ENCODE data around the gene HEBP1.
"Not testable (repeated sequence)": the region's sequence is repeated elsewhere in the genome, so short reads cannot be mapped to it uniquely, and the experiment has no call there.

HEBP1 gene, protein sequence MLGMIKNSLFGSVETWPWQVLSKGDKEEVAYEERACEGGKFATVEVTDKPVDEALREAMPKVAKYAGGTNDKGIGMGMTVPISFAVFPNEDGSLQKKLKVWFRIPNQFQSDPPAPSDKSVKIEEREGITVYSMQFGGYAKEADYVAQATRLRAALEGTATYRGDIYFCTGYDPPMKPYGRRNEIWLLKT

GRCh38 chr12:12999959-13000615 is at the start of gene HEBP1:
TSS of gene HEBP1 (minus strand) at chr12:13000265. CDS start at chr12:13000114, 151 bp downstream.
- Mint-ChIP-seq H3K9me3 (no peaks in the 10 kb centered on the region), H3K4me1 (ENCODE audit: low read depth) (peaks cover 25% of the 10 kb centered on the region), H3K36me3 (ENCODE audit: low read depth) (no peaks in the 10 kb centered on the region), H3K27ac (peak within 1 kb of the TSS; percentile 79), H3K27me3 (ENCODE audit: low read depth) (peaks cover 34% of the 10 kb centered on the region), H3K4me3 (peak within 1 kb of the TSS; percentile 84)
- peak; percentile 90 for DNase-seq (ENCODE audit: low spot score)

- peaks cover 3% of the 10 kb centered on the region for H3K36me3 Mint-ChIP-seq (ENCODE audit: low read depth)
- H3K27me3 Mint-ChIP-seq (ENCODE audit: low read depth): peaks cover 2% of the 10 kb centered on the region
- peaks cover 19% of the 10 kb centered on the region for H3K9me3 Mint-ChIP-seq
- H3K27ac Mint-ChIP-seq: no peak overlapping the region
- H3K4me1 Mint-ChIP-seq (ENCODE audit: low read depth): peaks cover 9% of the 10 kb centered on the region
- H3K4me3 Mint-ChIP-seq: no peak overlapping the region
- no peak for DNase-seq (ENCODE audit: low spot score)
Observed at GRCh38 chr12:13049816-13050215, 49.8 kb upstream of the HEBP1 start.

DNA sequence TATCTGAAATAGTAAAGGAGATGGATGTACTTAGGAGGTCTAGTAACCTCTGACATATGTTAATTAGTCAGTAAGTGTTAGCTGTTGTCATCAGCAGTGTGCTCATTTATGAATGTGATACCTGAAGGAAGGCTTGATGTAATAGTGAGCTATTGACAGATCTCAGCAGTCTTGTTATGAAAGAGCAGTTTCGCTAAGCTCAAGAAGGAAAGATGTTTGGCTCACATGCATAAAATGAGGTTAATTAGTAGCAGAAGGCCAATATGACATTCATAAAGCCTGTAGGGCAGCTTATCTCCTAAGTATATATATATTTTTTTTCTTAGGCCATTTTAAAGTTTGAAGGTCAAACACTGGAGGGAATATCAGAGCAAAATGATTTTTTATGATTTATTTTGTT is 46.9 kb upstream of the HEBP1 start:
- Mint-ChIP-seq H3K4me1 (ENCODE audit: low read depth) (peaks cover 12% of the 10 kb centered on the region), H3K4me3 (no peak overlapping the region), H3K27me3 (ENCODE audit: low read depth) (peaks cover 12% of the 10 kb centered on the region), H3K36me3 (ENCODE audit: low read depth) (no peaks in the 10 kb centered on the region), H3K27ac (no peak overlapping the region), H3K9me3 (no peaks in the 10 kb centered on the region)
- DNase-seq (ENCODE audit: low spot score): no peak

DNA sequence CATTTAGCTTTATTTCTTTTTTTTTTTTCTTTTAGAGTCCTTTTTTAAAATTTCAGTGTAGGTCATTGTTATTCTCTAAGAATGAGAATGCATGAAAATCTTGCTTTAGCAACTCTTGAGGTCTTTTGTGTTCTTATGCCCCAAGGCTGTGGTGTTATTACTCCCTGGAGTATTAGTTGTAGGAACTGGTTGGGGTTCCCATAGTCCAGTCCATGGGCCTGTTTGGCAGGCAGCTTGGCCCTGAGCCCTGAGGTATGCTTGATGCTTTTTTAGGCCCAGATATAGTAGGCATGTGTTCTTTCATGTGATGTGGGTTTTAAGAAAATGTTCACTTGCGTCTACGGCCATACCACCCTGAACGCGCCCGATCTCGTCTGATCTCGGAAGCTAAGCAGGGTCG is 45.8 kb upstream of the HEBP1 start:
- peak overlapping the region; percentile 19 for H3K4me3 Mint-ChIP-seq
- H3K27me3 Mint-ChIP-seq (ENCODE audit: low read depth): peaks cover 17% of the 10 kb centered on the region
- DNase-seq (ENCODE audit: low spot score): no peak
- H3K4me1 Mint-ChIP-seq (ENCODE audit: low read depth): peaks cover 12% of the 10 kb centered on the region
- no peaks in the 10 kb centered on the region for H3K36me3 Mint-ChIP-seq (ENCODE audit: low read depth)
- no peaks in the 10 kb centered on the region for H3K9me3 Mint-ChIP-seq
- no peak overlapping the region for H3K27ac Mint-ChIP-seq

GRCh38 chr12:13044906-13045299 is 44.8 kb upstream of the HEBP1 start:
- H3K4me3 Mint-ChIP-seq: peak overlapping the region; percentile 80
- no peak for DNase-seq (ENCODE audit: low spot score)

GRCh38 chr12:13044002-13044905 is 44.2 kb upstream of the HEBP1 start, which contains the start of gene FAM234B:
TSS of gene FAM234B (plus strand) at chr12:13044381. CDS start at chr12:13044404, 23 bp downstream.
- H3K36me3 Mint-ChIP-seq (ENCODE audit: low read depth): no peaks in the 10 kb centered on the region
- DNase-seq (ENCODE audit: low spot score): peak; percentile 64
- H3K4me1 Mint-ChIP-seq (ENCODE audit: low read depth): peaks cover 13% of the 10 kb centered on the region
- H3K4me3 Mint-ChIP-seq: peak within 1 kb of the TSS; percentile 80
- H3K27ac Mint-ChIP-seq: peak within 1 kb of the TSS; percentile 56
- peaks cover 23% of the 10 kb centered on the region for H3K27me3 Mint-ChIP-seq (ENCODE audit: low read depth)
- no peaks in the 10 kb centered on the region for H3K9me3 Mint-ChIP-seq

More at GRCh38 chr12:13044906-13045299, 44.8 kb upstream of the HEBP1 start:
- Mint-ChIP-seq H3K27me3 (ENCODE audit: low read depth) (peaks cover 21% of the 10 kb centered on the region), H3K27ac (no peak overlapping the region), H3K36me3 (ENCODE audit: low read depth) (no peaks in the 10 kb centered on the region), H3K4me1 (ENCODE audit: low read depth) (peaks cover 12% of the 10 kb centered on the region), H3K9me3 (no peaks in the 10 kb centered on the region)

- H3K9me3 Mint-ChIP-seq: no peaks in the 10 kb centered on the region
- DNase-seq (ENCODE audit: low spot score): no peak
- peaks cover 28% of the 10 kb centered on the region for H3K27me3 Mint-ChIP-seq (ENCODE audit: low read depth)
- H3K27ac Mint-ChIP-seq: no peak overlapping the region
- H3K4me3 Mint-ChIP-seq: no peak overlapping the region
- H3K4me1 Mint-ChIP-seq (ENCODE audit: low read depth): peaks cover 11% of the 10 kb centered on the region
- no peaks in the 10 kb centered on the region for H3K36me3 Mint-ChIP-seq (ENCODE audit: low read depth)
Observed at GRCh38 chr12:13042666-13043230, 42.7 kb upstream of the HEBP1 start.

GRCh38 chr12:13041224-13041623 is 41.2 kb upstream of the HEBP1 start:
- Mint-ChIP-seq H3K9me3 (no peaks in the 10 kb centered on the region), H3K36me3 (ENCODE audit: low read depth) (no peaks in the 10 kb centered on the region), H3K27ac (no peak overlapping the region), H3K27me3 (ENCODE audit: low read depth) (peaks cover 30% of the 10 kb centered on the region), H3K4me1 (ENCODE audit: low read depth) (peaks cover 11% of the 10 kb centered on the region), H3K4me3 (no peak overlapping the region)
- DNase-seq (ENCODE audit: low spot score): no peak

- Mint-ChIP-seq H3K4me1 (ENCODE audit: low read depth) (peaks cover 6% of the 10 kb centered on the region), H3K27ac (no peak overlapping the region), H3K27me3 (ENCODE audit: low read depth) (peaks cover 28% of the 10 kb centered on the region), H3K9me3 (no peaks in the 10 kb centered on the region), H3K4me3 (no peak overlapping the region), H3K36me3 (ENCODE audit: low read depth) (no peaks in the 10 kb centered on the region)
- DNase-seq (ENCODE audit: low spot score): no peak
Observed at GRCh38 chr12:13039328-13039956, 39.4 kb upstream of the HEBP1 start.

DNA sequence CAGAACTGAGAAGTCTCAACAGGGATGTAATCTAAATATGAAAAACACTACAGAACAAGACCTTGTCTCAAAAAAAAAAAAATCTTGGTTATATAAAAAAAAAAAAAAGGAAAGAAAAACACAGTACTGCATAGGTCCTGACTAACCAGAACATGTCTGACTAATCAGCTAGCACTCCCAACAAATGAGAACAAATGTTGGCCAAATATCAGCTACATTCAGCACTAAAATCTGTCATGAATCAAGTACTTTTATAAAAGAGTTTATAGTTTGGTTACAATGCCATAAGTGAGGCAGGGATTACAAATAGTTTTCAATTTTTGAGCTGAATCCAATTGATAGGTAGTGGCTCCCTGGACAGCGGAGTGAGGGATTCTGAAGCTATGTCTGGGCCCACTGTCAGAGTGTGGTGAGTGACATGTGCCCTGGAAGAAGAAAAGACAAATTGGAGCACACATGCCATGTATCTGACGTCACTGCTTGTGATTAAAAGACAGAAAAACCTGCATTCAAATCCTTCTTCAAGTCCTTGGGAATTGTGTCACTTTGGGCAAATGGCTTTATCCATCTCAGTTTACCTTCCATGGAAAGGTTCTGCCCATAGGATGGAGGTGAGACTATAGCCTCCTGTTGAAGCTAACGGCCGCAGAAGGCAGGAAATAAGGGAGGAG is 38.6 kb upstream of the HEBP1 start:
- Mint-ChIP-seq H3K27ac (no peak overlapping the region), H3K9me3 (no peaks in the 10 kb centered on the region), H3K36me3 (ENCODE audit: low read depth) (no peaks in the 10 kb centered on the region), H3K4me1 (ENCODE audit: low read depth) (peaks cover 2% of the 10 kb centered on the region), H3K4me3 (no peak overlapping the region), H3K27me3 (ENCODE audit: low read depth) (peaks cover 28% of the 10 kb centered on the region)
- no peak for DNase-seq (ENCODE audit: low spot score)

- peaks cover 18% of the 10 kb centered on the region for H3K27me3 Mint-ChIP-seq (ENCODE audit: low read depth)
- peaks cover 2% of the 10 kb centered on the region for H3K4me1 Mint-ChIP-seq (ENCODE audit: low read depth)
- H3K36me3 Mint-ChIP-seq (ENCODE audit: low read depth): no peaks in the 10 kb centered on the region
- H3K9me3 Mint-ChIP-seq: no peaks in the 10 kb centered on the region
- H3K4me3 Mint-ChIP-seq: no peak overlapping the region
- H3K27ac Mint-ChIP-seq: no peak overlapping the region
- no peak for DNase-seq (ENCODE audit: low spot score)
Observed at GRCh38 chr12:13036881-13037280, 36.8 kb upstream of the HEBP1 start.

- H3K9me3 Mint-ChIP-seq; H3K4me1 Mint-ChIP-seq (ENCODE audit: low read depth); H3K36me3 Mint-ChIP-seq (ENCODE audit: low read depth); H3K4me3 Mint-ChIP-seq; DNase-seq (ENCODE audit: low spot score); H3K27ac Mint-ChIP-seq: not testable (repeated sequence)
- peaks cover 10% of the 10 kb centered on the region for H3K27me3 Mint-ChIP-seq (ENCODE audit: low read depth)
Observed at GRCh38 chr12:13035335-13035734, 35.3 kb upstream of the HEBP1 start.

GRCh38 chr12:13033476-13033875 is 33.4 kb upstream of the HEBP1 start:
- no peak for DNase-seq (ENCODE audit: low spot score)
- Mint-ChIP-seq H3K4me1 (ENCODE audit: low read depth) (no peaks in the 10 kb centered on the region), H3K9me3 (no peaks in the 10 kb centered on the region), H3K4me3 (no peak overlapping the region), H3K27ac (no peak overlapping the region), H3K36me3 (ENCODE audit: low read depth) (no peaks in the 10 kb centered on the region), H3K27me3 (ENCODE audit: low read depth) (peaks cover 12% of the 10 kb centered on the region)
